Measurements from ENCODE around the gene ATG10. TPM values are rescaled to one million over a fixed set of nuclear protein-coding genes. Genes with fewer than 3 reads are reported as not detected.

ATG10 gene
- total and polyA plus RNA-seq, 2 experiments from 2014 or later, result 12.5 to 17.7 TPM

DNA sequence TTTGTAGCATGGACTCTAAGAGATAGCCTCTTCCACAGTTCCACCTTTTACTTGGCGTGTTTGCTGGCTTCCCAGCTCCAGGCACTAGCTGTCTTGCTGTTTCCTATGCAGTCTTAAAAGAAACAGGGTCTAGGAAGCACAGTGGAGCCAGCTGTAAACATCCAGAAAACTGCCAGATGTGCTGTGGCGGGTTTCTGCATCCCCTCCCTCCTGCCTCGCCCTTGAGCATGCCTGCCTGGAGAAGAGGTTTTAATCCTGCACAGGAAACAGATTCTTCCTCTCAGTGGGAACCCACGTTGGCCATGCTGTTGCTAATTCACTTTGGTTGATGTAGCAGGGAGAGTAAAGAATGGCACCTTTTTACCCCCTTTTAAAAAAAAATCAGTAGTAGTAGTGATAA is 185.1 kb downstream of the ATG10 start:
- H3K4me1 ChIP-seq (ENCODE audit: insufficient read depth), result peaks cover 7% of the 10 kb centered on the region; the same call in 1 of the 2 replicates
- peaks cover 1% of the 10 kb centered on the region for H3K27me3 Mint-ChIP-seq (ENCODE audit: insufficient read depth, low read depth, poor library complexity)
- H3K4me1 Mint-ChIP-seq, result peaks cover 16% of the 10 kb centered on the region
- H3K9me3 Mint-ChIP-seq, result no peaks in the 10 kb centered on the region
- no peaks in the 10 kb centered on the region for H3K27me3 ChIP-seq (ENCODE audit: insufficient read depth)
- TF ChIP-seq ETS1 (IDR thresholded peaks at IDR 0.05) (no peak), CREB1 (CRISPR knock-in tag; IDR thresholded peaks at IDR 0.05; ENCODE audit: low read depth) (no peak), NANOG (IDR thresholded peaks at IDR 0.05; ENCODE audit: borderline replicate concordance) (no peak), EZH2phosphoT487 (IDR thresholded peaks at IDR 0.05; ENCODE audit: unreplicated experiment) (no peak), REST (IDR thresholded peaks at IDR 0.05; ENCODE audit: unreplicated experiment) (no peak), JUNB (IDR thresholded peaks at IDR 0.05; ENCODE audit: unreplicated experiment) (no peak), ZNF114 (CRISPR knock-in tag; IDR thresholded peaks at IDR 0.05) (no peak), ZNF331 (CRISPR knock-in tag; IDR thresholded peaks at IDR 0.05; ENCODE audit: low read depth) (no peak), STAT1 (IDR thresholded peaks at IDR 0.05; ENCODE audit: unreplicated experiment) (no peak), EZH2 (IDR thresholded peaks at IDR 0.05; ENCODE audit: low read depth, unreplicated experiment) (no peak), POLR2AphosphoS5 (IDR thresholded peaks at IDR 0.05; ENCODE audit: low read depth) (no peak)
- TF ChIP-seq, protein P1, sequence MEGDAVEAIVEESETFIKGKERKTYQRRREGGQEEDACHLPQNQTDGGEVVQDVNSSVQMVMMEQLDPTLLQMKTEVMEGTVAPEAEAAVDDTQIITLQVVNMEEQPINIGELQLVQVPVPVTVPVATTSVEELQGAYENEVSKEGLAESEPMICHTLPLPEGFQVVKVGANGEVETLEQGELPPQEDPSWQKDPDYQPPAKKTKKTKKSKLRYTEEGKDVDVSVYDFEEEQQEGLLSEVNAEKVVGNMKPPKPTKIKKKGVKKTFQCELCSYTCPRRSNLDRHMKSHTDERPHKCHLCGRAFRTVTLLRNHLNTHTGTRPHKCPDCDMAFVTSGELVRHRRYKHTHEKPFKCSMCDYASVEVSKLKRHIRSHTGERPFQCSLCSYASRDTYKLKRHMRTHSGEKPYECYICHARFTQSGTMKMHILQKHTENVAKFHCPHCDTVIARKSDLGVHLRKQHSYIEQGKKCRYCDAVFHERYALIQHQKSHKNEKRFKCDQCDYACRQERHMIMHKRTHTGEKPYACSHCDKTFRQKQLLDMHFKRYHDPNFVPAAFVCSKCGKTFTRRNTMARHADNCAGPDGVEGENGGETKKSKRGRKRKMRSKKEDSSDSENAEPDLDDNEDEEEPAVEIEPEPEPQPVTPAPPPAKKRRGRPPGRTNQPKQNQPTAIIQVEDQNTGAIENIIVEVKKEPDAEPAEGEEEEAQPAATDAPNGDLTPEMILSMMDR (conservative IDR thresholded peaks at IDR 0.05; ENCODE audit: low read depth in 2 of 2), result no peak
- TF ChIP-seq, protein P2, sequence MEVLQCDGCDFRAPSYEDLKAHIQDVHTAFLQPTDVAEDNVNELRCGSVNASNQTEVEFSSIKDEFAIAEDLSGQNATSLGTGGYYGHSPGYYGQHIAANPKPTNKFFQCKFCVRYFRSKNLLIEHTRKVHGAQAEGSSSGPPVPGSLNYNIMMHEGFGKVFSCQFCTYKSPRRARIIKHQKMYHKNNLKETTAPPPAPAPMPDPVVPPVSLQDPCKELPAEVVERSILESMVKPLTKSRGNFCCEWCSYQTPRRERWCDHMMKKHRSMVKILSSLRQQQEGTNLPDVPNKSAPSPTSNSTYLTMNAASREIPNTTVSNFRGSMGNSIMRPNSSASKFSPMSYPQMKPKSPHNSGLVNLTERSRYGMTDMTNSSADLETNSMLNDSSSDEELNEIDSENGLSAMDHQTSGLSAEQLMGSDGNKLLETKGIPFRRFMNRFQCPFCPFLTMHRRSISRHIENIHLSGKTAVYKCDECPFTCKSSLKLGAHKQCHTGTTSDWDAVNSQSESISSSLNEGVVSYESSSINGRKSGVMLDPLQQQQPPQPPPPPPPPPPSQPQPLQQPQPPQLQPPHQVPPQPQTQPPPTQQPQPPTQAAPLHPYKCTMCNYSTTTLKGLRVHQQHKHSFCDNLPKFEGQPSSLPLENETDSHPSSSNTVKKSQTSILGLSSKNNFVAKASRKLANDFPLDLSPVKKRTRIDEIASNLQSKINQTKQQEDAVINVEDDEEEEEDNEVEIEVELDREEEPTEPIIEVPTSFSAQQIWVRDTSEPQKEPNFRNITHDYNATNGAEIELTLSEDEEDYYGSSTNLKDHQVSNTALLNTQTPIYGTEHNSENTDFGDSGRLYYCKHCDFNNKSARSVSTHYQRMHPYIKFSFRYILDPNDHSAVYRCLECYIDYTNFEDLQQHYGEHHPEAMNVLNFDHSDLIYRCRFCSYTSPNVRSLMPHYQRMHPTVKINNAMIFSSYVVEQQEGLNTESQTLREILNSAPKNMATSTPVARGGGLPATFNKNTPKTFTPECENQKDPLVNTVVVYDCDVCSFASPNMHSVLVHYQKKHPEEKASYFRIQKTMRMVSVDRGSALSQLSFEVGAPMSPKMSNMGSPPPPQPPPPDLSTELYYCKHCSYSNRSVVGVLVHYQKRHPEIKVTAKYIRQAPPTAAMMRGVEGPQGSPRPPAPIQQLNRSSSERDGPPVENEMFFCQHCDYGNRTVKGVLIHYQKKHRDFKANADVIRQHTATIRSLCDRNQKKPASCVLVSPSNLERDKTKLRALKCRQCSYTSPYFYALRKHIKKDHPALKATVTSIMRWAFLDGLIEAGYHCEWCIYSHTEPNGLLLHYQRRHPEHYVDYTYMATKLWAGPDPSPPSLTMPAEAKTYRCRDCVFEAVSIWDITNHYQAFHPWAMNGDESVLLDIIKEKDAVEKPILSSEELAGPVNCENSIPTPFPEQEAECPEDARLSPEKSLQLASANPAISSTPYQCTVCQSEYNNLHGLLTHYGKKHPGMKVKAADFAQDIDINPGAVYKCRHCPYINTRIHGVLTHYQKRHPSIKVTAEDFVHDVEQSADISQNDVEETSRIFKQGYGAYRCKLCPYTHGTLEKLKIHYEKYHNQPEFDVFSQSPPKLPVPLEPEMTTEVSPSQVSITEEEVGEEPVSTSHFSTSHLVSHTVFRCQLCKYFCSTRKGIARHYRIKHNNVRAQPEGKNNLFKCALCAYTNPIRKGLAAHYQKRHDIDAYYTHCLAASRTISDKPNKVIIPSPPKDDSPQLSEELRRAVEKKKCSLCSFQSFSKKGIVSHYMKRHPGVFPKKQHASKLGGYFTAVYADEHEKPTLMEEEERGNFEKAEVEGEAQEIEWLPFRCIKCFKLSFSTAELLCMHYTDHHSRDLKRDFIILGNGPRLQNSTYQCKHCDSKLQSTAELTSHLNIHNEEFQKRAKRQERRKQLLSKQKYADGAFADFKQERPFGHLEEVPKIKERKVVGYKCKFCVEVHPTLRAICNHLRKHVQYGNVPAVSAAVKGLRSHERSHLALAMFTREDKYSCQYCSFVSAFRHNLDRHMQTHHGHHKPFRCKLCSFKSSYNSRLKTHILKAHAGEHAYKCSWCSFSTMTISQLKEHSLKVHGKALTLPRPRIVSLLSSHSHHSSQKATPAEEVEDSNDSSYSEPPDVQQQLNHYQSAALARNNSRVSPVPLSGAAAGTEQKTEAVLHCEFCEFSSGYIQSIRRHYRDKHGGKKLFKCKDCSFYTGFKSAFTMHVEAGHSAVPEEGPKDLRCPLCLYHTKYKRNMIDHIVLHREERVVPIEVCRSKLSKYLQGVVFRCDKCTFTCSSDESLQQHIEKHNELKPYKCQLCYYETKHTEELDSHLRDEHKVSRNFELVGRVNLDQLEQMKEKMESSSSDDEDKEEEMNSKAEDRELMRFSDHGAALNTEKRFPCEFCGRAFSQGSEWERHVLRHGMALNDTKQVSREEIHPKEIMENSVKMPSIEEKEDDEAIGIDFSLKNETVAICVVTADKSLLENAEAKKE (CRISPR knock-in tag; IDR thresholded peaks at IDR 0.05), result no peak
- H3K36me3 ChIP-seq (ENCODE audit: insufficient read depth), result no peaks in the 10 kb centered on the region
- H3F3A ChIP-seq (replicated peaks; ENCODE audit: low read depth), result no peaks in the 10 kb centered on the region
- H3K36me3 Mint-ChIP-seq (ENCODE audit: low read depth), result no peaks in the 10 kb centered on the region
- H2AFZ ChIP-seq, result no peak overlapping the region
- H3K4me2 ChIP-seq, result no peak overlapping the region
- H3K9me2 ChIP-seq (ENCODE audit: insufficient read depth), result no peaks in the 10 kb centered on the region
- no peaks in the 10 kb centered on the region for H3K79me2 ChIP-seq (replicated peaks; ENCODE audit: insufficient read depth)
- ATAC-seq, result peak; percentile 63
- no peak overlapping the region for H3K4me3 Mint-ChIP-seq
- H3K27ac Mint-ChIP-seq, result no peak overlapping the region
- no peak overlapping the region for H3K27ac ChIP-seq (ENCODE audit: low read depth)
- H3K4me3 ChIP-seq, result no peak overlapping the region
- H4K20me1 ChIP-seq (replicated peaks; ENCODE audit: insufficient read depth), result no peaks in the 10 kb centered on the region
- DNase-seq (ENCODE audit: low spot score), result peak; percentile 13
